Measurements from ENCODE around the gene SV2B. TPM values are rescaled to one million over a fixed set of nuclear protein-coding genes. Genes with fewer than 3 reads are reported as not detected.

The SV2B gene
- total RNA-seq, 3 donors from 2014 or later = 0.44 to 4.9 (median 2.2) TPM

- TF ChIP-seq, protein P1, sequence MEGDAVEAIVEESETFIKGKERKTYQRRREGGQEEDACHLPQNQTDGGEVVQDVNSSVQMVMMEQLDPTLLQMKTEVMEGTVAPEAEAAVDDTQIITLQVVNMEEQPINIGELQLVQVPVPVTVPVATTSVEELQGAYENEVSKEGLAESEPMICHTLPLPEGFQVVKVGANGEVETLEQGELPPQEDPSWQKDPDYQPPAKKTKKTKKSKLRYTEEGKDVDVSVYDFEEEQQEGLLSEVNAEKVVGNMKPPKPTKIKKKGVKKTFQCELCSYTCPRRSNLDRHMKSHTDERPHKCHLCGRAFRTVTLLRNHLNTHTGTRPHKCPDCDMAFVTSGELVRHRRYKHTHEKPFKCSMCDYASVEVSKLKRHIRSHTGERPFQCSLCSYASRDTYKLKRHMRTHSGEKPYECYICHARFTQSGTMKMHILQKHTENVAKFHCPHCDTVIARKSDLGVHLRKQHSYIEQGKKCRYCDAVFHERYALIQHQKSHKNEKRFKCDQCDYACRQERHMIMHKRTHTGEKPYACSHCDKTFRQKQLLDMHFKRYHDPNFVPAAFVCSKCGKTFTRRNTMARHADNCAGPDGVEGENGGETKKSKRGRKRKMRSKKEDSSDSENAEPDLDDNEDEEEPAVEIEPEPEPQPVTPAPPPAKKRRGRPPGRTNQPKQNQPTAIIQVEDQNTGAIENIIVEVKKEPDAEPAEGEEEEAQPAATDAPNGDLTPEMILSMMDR (IDR thresholded peaks at IDR 0.05) = no peak
- no peak for TF ChIP-seq POLR2AphosphoS5 (IDR thresholded peaks at IDR 0.05)
- TF ChIP-seq POLR2A (IDR thresholded peaks at IDR 0.05) = no peak
- Histone ChIP-seq H3K27me3 (peaks cover 0 to 4% of the 10 kb centered on the region in 2 donors), H3K4me1 (no peaks in the 10 kb centered on the region), H3K4me3 (no peak overlapping the region), H3K9me3 (peaks cover 0 to 7% of the 10 kb centered on the region in 2 donors), H3K36me3 (no peaks in the 10 kb centered on the region), H3K27ac (no peak overlapping the region)
- intact Hi-C loops (cut with DNase I; ENCODE audit: low total_unique reads) = no loop called here
- DNase-seq (ENCODE audit: low spot score in 2 of 2) = no peak
Measured at GRCh38 chr15:91275844-91276243, 175.8 kb downstream of the SV2B start.

DNA sequence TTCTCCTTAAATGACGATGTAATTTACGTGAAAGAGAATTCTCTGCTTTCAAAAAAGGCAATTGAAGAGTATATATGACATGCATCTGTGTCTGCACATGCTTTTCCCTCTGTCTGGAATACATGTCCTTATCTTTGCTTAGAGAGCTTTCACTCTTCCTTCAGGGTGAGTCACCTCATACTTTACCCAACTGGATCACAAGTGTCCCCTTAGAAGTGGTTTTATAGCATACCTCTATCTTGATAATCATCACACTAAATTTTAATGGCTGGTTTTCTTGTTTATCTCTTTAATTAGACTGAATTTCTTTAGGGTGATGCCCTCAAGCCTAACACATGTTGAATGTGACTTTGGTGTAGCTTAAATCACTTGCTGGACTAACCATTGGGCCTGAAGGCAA lies 178.9 kb downstream of the SV2B start:
- Histone ChIP-seq H3K9me3 (peaks cover 0 to 7% of the 10 kb centered on the region in 2 donors), H3K27ac (no peak overlapping the region), H3K4me1 (no peaks in the 10 kb centered on the region), H3K36me3 (no peaks in the 10 kb centered on the region), H3K4me3 (no peak overlapping the region), H3K27me3 (no peaks in the 10 kb centered on the region)
- intact Hi-C loops (cut with DNase I; ENCODE audit: low total_unique reads) = no loop called here
- no peak for TF ChIP-seq POLR2A (IDR thresholded peaks at IDR 0.05)
- DNase-seq (ENCODE audit: low spot score in 2 of 2) = no peak

- Histone ChIP-seq H3K36me3 (no peaks in the 10 kb centered on the region), H3K27ac (no peak overlapping the region), H3K27me3 (no peaks in the 10 kb centered on the region), H3K4me3 (no peak overlapping the region), H3K9me3 (peaks cover 0 to 7% of the 10 kb centered on the region in 2 donors), H3K4me1 (no peaks in the 10 kb centered on the region)
- no peak for DNase-seq (ENCODE audit: low spot score in 2 of 2)
- no peak for TF ChIP-seq POLR2A (IDR thresholded peaks at IDR 0.05)
- TF ChIP-seq POLR2AphosphoS5 (IDR thresholded peaks at IDR 0.05) = no peak
- TF ChIP-seq, protein P1 (IDR thresholded peaks at IDR 0.05) = no peak
- intact Hi-C loops (cut with DNase I; ENCODE audit: low total_unique reads) = no loop called here
Measured at GRCh38 chr15:91279486-91279885, 179.4 kb downstream of the SV2B start.

GRCh38 chr15:91281947-91282346 lies 181.9 kb downstream of the SV2B start:
- Histone ChIP-seq H3K4me1 (no peaks in the 10 kb centered on the region), H3K9me3 (no peaks in the 10 kb centered on the region), H3K4me3 (no peak overlapping the region), H3K36me3 (no peaks in the 10 kb centered on the region), H3K27me3 (peaks cover 0 to 4% of the 10 kb centered on the region in 2 donors), H3K27ac (no peak overlapping the region)
- no peak for DNase-seq (ENCODE audit: low spot score in 2 of 2)
- intact Hi-C loops (cut with DNase I; ENCODE audit: low total_unique reads) = no loop called here
- no peak for TF ChIP-seq POLR2A (IDR thresholded peaks at IDR 0.05)
- TF ChIP-seq, protein P1 (IDR thresholded peaks at IDR 0.05) = no peak
- TF ChIP-seq POLR2AphosphoS5 (IDR thresholded peaks at IDR 0.05) = no peak

DNA sequence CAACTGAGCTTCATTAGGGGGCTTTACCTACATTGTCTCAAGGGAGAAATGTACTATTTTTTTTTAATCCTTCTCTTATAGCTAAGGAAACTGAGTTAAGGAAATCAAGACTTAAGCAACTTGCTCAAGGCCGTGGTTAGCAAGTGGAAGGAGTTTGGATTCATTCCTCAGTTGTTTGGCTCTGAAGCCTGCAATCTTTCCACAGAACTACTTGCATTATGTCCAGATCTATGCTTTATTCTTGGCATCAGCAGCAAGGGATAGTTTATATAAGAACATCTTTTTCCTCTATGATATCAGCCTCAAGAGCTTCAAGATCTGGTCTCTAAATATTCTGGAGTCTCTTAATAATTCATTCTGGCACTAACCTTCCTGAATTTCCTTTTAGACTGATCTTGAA lies 182.4 kb downstream of the SV2B start:
- no peaks in the 10 kb centered on the region for H3K9me3 ChIP-seq
- no peaks in the 10 kb centered on the region for H3K36me3 ChIP-seq
- peaks cover 0 to 4% of the 10 kb centered on the region in 2 donors for H3K27me3 ChIP-seq
- TF ChIP-seq POLR2AphosphoS5 (IDR thresholded peaks at IDR 0.05) (no peak), POLR2A (IDR thresholded peaks at IDR 0.05) (no peak)
- TF ChIP-seq, protein P1 (IDR thresholded peaks at IDR 0.05) = no peak
- intact Hi-C loops (cut with DNase I; ENCODE audit: low total_unique reads) = no loop called here
- DNase-seq (ENCODE audit: low spot score in 2 of 2) = no peak
- H3K4me1 ChIP-seq = no peaks in the 10 kb centered on the region
- H3K27ac ChIP-seq = no peak overlapping the region
- no peak overlapping the region for H3K4me3 ChIP-seq

GRCh38 chr15:91283155-91283554 lies 183.1 kb downstream of the SV2B start:
- Histone ChIP-seq H3K4me3 (no peak overlapping the region), H3K9me3 (no peaks in the 10 kb centered on the region), H3K4me1 (no peaks in the 10 kb centered on the region), H3K36me3 (no peaks in the 10 kb centered on the region), H3K27me3 (peaks cover 0 to 4% of the 10 kb centered on the region in 2 donors), H3K27ac (no peak overlapping the region)
- TF ChIP-seq POLR2AphosphoS5 (IDR thresholded peaks at IDR 0.05) (no peak), POLR2A (IDR thresholded peaks at IDR 0.05) (no peak)
- TF ChIP-seq, protein P1 (IDR thresholded peaks at IDR 0.05) = no peak
- intact Hi-C loops (cut with DNase I; ENCODE audit: low total_unique reads) = no loop called here
- no peak for DNase-seq (ENCODE audit: low spot score in 2 of 2)

All from breast epithelium (tissue), 4 donors.